HG03045 (cell line): Measurements from ENCODE around the gene CLIP4.

Source experiments
- ATAC-seq: cut with Tn5 transposase; IDR thresholded peaks from one replicate; pipeline ENCODE4 v1.9.1; 2021; ENCODE audit warnings: mild to moderate bottlenecking, moderate library complexity; ENCODE audit not compliant: unreplicated experiment

Gene CLIP4

DNA sequence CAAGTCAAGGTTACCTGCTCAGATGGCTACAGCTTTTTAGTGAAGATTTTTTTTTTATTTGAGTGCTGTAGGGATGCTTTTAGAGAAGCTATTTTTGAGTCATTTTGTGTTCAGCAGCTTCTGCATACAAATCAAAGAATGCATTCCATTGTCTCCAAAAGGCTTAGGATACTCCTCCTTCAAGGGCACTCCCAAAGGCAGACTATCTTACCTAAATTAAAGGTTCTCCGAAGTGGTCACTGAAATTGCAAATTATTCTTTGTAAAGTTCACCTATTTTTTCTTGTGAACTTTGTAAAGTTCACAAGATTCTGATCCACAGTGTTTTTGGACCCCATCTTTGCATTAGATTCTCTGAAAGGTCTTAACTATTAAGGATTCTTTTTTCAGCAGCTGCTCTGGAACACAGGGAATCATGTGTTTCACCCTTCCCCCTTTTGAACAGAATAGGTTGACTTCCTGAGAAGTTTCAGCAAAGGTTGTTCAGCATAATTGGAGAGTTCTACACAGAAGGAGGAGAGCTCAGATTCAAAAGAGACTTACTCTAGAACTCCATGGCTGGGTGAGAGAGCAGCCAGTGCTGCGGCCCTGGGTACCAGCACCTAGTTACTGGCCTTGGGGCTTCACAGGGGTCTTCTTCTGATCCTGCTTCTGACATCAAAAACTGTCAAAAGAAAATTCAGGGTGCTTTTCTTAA, 14.5 kb downstream of the CLIP4 start:
- no peak for ATAC-seq

DNA sequence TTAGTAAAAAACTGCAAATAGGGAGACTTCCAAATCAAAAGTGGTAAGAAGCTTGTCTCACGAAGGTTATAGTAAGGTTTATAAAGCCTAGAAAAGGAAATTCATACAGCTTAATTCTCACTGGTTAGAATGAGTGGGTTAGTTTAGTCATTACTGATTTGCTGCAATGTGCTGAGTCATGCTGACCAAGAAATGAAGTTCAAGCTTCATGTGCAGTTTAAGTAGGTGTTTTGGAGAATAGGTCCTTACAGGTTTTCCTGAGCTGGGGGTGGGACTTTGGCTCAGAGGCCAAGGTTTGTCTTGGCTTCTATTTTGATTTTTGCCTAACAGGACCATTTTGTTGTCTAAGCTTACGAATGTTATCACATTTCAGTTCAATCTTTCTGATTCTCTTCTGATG, 15.1 kb downstream of the CLIP4 start:
- ATAC-seq: no peak

DNA sequence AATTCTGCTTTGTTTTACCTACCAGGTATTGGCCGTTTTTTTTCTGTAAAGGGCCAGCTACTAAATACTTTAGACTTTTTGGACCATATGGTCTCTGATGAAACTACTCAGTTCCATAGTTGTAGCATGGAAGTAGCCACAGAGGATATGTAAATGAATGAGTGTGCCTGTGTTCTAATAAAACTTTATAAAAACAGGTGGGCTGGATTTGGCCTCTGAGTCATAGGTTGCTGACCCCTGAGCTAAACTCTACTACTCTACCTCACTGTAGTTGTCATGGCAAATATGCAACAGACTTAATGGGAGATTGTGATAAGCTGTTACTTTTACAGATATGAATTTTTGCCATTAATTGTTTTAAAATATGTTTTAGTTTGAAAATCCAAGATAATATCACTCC, 19.7 kb downstream of the CLIP4 start:
- ATAC-seq: no peak

DNA sequence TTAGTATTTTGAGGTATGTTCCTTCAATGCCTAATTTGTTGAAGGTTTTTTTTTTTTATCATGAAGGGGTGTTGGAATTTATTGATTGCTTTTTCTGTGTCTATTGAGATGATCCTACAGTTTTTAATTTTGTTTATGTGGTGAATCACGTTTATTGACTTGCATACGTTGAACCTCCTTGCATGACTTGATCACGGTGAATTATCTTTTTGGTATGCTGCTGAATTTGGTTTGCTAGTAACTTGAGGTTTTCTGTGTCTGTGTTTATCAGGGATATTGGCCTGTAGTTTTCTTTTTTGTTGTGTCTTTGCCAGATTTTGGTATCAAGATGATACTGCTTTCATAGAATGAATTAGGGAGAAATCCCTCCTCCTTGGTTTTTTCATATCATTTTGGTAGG, 23.9 kb downstream of the CLIP4 start:
- ATAC-seq: no peak

DNA sequence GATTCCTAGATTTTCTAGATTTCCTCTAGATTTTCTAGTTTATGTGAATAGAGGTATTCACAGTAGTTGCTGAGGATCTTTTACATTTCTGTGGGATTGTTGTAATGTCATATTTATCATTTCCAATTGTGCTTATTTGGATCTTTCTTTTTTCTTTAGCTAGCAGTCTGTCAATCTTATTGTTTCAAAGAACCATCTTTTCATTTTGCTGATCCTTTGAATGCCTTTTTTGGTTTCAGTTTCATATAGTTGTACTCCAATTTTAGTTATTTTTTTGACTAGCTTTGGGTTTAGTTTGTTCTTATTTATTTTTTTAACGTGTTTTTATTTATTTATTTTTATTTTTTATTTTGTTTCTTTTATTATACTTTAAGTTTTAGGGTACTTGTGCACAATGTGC, 24.5 kb downstream of the CLIP4 start:
- ATAC-seq: no peak

DNA sequence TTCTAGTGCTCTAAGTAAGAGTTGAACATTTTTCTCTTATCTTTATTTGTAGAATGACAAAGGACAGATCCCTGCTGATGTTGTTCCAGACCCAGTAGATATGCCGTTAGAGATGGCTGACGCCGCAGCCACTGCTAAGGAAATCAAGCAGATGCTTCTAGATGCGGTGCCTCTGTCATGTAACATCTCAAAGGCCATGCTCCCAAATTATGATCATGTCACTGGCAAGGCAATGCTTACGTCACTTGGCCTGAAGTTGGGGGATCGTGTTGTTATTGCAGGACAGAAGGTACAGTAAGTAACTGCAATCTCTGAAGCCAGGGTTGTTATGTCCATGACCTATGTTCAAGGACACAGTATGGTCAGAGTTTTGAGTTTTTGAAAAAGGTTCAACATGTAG, 28.4 kb downstream of the CLIP4 start:
- no peak for ATAC-seq

DNA sequence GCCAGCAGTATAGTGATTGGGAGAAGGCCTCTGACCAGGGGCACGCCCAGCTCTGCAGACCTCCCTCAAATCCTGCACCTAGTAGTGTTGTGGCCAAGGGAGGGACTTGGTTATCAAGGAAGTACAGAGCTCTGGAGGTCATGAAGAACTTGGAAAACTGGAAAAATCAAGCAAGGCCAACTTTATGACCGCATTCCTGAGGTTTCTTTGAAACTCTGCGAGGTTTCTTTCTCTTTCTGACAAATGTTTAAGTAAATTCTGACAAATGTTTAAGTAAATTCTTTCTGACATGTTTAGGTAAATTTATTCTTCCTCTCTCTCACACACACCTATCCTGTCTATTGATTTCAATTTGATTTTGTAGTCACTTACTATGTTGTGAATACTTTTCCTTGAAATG, 31.0 kb downstream of the CLIP4 start:
- ATAC-seq: no peak

DNA sequence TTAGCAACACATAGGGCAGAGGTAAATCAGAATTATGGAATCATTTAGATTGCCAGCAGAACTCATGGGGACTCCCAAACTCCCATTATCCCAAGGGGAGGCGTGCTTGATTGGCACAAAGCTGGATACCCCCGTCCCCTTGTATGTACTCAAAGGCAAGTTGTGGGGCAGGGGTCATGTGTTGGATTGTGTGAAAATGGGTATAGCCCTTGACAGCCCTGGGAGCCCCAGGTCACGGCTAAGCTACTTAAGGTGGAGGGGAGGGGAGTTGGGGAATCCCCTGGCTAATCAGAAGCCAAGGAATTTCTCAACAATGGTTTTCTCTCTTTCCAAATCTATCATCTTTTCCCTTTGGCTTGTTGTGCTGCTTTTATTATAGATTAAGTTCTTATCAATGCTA, 32.7 kb downstream of the CLIP4 start:
- no peak for ATAC-seq

DNA sequence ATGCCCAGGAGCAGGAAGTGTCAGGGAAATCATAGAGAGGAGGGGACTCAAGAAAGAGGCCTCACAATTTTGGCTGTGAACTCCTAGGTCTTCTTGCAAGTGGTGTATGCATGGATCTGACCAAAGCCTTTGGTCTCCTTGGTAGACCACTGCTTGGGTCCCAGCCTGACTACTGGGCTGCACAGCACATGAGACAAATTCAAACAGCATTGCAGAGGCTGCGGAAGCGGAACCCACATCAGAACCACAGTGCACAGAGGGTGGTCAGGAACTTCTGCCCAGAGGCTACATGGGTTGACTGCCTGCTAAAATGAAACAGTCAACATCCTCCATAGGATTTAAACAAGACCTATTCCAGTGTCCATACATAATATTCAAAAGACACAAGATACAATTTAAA, 39.4 kb downstream of the CLIP4 start:
- no peak for ATAC-seq

DNA sequence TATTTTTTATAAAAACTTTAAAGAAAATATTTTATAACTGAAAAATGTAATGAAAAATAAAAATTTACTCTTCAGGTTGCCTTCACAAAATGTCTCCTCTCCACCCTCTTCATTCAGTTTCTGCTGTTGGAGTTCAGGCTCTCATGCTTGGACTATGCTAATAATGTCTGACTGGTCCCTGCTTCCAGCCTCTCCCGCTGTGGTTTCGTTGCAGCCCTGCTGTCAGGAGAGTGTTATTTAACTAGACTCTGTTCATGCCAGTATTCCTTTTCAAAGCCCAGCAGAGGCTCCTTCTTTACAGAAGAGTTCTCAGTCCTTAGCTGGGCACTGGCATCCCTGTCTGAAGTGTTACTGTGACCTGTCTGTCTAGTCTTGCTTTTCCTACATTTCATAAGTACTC, 40.4 kb downstream of the CLIP4 start:
- no peak for ATAC-seq

DNA sequence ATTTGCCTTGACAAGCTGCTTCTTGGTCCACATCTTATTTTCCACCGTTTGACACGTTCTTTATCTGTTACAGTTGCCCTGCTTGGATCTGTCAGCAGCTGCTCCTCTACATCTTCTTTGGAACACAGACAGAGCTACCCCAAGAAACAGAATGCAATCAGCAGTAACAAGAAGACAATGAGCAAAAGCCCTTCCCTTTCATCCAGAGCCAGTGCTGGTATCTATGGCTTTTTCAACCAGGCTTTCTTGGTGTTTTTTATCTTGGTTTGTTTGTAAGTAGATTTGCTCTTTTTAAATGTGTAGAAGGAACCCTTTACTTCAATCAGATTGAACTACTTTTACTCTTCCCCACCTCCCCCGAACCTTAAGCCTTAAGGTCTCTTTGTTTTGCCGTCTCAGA, 41.9 kb downstream of the CLIP4 start:
- ATAC-seq: no peak

DNA sequence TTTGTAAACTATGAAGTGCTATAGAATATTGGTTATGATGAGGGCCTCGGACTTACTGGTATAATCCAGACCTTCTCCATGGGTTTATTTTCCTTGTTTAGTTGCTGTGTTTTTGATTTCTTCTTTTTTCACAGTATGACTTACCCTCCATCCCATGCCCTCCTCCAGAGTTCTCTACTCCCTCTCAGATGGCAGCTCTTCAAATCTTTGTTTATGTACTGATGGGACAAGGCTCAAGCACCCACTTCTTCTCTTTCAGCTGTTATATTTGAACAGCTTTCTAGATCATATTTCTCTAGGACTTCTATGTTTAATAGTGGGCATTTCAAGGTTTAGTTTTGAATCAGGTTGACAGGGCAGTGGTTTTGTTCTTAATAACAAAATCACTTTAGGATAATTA, 43.9 kb downstream of the CLIP4 start:
- ATAC-seq: no peak

DNA sequence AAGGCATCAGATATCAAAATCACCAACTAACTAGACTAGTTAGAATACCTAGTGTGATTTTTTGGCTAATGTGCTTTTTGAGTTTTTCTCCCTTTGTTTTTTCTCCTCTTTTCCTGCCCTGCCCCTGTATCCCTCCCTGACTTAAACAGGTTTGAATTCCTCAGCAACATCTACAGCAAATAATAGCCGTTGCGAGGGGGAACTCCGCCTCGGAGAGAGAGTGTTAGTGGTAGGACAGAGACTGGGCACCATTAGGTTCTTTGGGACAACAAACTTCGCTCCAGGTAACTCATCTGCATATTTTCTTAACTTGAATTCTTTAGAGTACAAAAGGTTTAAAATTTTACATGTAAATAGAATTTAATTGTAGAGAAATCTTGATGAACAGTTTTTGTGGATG, 45.0 kb downstream of the CLIP4 start:
- no peak for ATAC-seq

DNA sequence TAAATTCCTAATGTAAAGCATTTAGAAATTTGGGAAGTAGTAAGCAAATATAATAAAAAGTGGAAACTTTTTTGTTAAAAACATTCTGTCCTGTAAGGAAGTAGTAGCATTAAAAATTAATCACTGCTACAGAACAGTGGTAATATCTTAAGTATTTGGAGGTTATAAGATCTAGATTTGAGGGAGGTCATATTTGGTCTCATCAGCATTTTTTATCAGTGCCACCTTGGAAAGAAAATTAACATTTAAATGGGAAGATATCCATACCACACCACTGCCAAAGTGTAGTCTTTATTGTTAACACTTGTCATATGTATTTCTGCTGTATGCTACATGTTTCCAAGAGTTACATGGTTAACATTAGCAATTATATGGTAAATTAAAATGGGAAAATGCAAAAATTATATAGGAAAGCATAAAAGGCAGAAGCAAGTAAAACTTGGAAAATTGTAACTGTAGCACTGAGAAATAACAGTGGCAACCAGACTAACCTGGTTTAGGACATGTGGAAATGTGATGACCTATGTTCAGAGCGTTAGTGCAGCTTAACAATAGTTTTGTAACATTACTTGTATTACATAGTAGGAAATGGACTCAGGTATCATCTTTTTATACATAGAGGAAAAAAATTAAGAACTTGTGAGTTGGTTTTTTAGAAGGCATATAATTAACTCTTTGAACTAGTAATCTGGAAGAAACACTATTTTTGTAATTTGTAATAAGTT, 47.2 kb downstream of the CLIP4 start:
- no peak for ATAC-seq

DNA sequence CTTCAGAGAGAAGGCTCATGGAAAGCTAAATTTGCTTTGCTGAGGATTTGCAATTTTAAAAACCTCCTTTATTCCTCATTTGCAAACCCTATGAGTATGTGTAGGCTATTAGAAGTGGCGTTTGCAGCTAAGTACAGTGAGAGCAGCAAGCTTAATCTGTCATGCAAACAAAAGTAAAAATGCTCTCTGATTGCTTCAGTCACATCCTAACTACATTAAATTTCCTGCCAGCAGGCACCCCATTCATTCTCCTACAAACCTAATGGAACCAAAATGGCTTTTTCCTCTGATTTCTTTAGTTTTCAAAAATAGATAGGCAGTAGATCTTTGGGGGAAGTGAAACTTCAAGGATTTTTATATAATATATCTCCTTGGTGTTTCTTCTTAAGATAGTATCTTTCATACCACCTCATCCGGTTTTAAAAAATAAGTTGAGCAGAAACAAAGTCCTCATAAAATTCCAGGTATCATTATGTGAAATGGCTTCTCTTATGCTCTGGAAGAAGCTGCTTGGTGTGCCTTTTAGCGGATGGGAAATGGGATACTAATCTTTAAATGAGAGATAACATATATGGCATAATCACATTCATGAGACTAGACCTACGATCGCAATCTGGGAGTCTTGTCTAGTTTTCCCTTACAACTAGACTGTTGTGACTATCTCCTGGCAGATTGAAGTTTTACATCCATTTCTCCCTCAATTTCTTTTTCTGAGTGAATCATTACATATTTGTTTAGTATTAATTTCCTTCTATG, 49.1 kb downstream of the CLIP4 start:
- no peak for ATAC-seq

DNA sequence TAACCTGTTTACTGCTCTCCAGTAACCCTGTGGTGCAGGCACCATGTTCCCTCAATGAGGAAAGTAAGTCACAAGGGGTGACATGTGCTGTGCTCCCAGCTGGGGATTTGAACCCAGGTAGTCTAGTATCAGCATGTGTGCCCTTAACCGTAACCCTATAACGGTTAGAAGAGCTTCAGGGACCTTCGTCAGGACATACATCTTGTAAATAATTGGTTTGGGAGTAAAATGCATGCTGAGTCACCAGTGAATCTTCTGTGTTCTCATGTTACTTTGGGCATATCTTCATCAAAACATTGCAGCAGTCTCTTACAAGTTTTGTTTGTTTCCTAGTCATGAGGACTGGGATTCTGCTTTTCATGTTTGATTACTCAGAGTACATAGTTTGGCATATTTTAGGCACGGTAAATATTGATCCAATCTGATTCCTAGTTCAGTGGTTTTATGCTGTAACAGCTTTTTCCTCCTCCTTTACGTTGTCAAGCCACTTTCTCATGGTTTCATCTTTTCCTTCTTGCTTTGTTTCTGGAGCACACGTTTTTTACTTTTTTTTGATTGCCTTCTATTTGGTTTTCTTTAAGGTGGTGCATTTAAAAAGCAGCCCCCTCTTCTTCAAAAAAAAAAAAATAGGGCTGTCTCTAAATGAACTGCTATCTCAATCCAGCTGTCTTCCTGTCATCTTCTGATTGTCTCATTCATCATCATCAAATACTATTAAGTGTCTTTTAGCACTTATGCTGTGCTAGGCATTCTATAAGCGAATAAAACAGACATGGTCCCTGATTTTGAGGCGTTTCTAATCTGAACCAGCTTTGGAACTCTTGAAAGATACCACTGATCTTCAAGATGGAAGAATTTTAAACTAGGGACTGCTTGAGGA, 50.4 kb downstream of the CLIP4 start:
- ATAC-seq: no peak

DNA sequence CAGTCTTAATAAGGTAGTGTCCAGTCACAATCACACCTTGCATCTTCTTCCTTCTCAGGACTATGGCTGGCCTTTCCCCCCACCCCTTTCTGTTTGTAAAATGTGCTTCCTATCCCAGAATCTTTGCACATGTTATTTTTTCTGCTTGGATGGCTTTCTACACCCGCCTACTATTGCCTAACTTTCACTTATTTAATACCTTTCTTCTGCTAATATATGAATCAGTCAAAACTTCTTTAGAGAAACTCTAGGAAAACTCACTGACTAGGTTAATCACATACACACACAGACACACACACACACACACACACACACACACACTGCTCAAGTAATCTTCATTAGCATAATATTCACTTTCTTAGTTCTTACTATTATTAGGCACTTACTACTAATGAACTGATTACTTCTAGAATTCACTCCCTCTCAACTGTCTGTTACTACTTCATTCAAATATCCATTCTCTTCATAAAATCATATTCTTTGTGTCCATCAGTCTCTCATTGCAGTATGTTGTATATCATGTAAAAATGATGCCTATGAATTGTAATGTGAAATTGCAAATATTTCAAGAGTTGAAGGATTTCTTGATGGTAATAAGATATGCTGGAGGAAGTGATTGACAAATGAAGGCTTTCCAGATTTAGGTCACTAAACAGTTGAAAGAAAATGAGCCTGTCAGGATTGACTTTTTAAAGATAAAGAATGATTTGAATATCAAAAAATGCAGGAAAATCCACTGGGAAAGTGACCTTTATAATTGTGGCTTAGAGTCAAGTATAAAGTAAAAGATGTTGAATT, 51.2 kb downstream of the CLIP4 start:
- ATAC-seq: no peak

DNA sequence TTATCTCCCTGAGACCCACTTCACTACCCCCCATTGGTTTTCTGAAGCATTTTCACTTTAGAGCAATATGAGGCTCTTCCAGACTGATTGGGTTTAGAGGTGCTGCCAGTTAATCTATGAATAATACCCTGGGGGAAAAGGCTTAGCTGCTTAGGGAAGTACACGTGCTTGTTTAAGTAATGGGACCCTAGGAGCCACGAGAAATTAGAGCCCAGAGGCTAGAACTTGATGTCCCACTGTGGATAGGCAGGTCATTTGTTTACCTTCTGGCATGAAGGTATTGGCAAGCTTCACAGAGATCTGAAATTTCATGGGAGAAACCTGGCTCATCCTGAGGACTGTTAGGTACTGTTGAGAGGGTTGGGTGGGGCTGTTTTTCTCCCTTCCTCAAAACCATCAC, 59.7 kb downstream of the CLIP4 start:
- no peak for ATAC-seq

DNA sequence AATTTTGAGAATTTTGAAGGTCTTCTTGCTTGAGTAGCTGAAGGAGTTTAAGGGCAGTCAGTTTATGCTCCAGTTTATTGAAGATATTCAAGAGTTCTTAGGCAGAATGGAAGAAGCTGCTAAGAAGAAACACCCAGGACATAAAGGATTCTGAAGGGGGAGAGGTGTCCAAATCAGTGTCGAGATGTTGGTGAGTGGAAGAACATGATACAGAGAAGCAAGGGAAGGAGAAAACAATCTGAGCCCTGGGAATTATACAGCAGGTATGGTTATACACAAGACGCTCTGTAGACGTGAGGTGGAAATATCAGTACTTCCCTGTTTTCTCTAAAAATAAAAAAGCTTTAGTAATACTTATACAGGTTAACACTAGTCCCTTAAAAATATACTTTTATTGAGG, 60.1 kb downstream of the CLIP4 start:
- ATAC-seq: no peak

DNA sequence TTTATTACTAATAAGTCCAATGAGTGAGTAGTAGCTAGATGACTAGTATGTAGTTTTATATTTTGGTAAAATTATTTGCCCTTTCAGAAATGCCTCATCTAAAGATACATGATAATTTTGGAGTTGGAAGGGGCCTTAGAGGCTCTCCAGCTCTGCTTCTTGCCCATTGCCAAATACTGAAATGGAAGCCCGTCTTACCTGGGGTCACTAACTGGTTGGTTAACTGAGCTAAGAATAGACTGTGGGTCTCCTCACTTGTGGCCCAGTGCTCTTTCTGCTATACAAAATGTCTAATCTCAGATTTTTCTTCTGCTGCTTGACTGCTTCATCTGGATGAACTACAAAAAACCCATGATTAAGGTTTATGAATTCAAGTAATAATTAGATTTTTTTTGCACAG, 67.1 kb downstream of the CLIP4 start:
- no peak for ATAC-seq
